ENCODE measurements around the gene TNKS2. TPM values are rescaled to one million over a fixed set of nuclear protein-coding genes. Genes with fewer than 3 reads are reported as not detected.

The TNKS2 gene
- total RNA-seq, 1 experiment from 2014 or later, result 48.3 TPM

GRCh38 chr10:91813251-91813650, 15.0 kb downstream of the TNKS2 start:
- CTCF ChIA-PET, result interaction anchor here (0.6 to 1.2 kb wide), 4 partner anchors 10 to 981 kb away, joined by 3 to 6 read pairs (median 4); no protein-coding TSS in a partner anchor

GRCh38 chr10:91816981-91817380, 18.8 kb downstream of the TNKS2 start:
- BruUV-seq (replicated peaks), result no TSS peak
- ChIA-PET CTCF (interaction anchor here (0.6 to 1.0 kb wide), 3 partner anchors 11 to 48 kb away, joined by 3 to 4 read pairs (median 3); no protein-coding TSS in a partner anchor), POLR2A (interaction anchor here (0.6 to 1.7 kb wide), 4 partner anchors 12 to 905 kb away, joined by 3 to 10 read pairs (median 4); partner anchors contain the start of gene TNKS2)
- H3K9me3 Mint-ChIP-seq (ENCODE audit: unreplicated experiment), result no peaks in the 10 kb centered on the region
- no peak for DNase-seq (ENCODE audit: unreplicated experiment)
- peaks cover 78% of the 10 kb centered on the region for H3K36me3 Mint-ChIP-seq (ENCODE audit: insufficient read depth, unreplicated experiment)
- TF ChIP-seq CTCF (IDR thresholded peaks at IDR 0.05; ENCODE audit: unreplicated experiment), result no peak
- H3K4me1 Mint-ChIP-seq (ENCODE audit: insufficient read depth, unreplicated experiment), result no peaks in the 10 kb centered on the region
- H3K27me3 Mint-ChIP-seq (ENCODE audit: insufficient read depth, unreplicated experiment), result no peaks in the 10 kb centered on the region
- no peak overlapping the region for H3K27ac Mint-ChIP-seq (ENCODE audit: low read depth, unreplicated experiment)
- intact Hi-C loops (cut with micrococcal nuclease), result no loop called here
- no peak overlapping the region for H3K4me3 Mint-ChIP-seq (ENCODE audit: unreplicated experiment)

More at GRCh38 chr10:91813251-91813650, 15.0 kb downstream of the TNKS2 start:
- no peaks in the 10 kb centered on the region for H3K27me3 Mint-ChIP-seq (ENCODE audit: insufficient read depth, unreplicated experiment)
- POLR2A ChIA-PET, result interaction anchor here (0.7 to 4.7 kb wide), 4 partner anchors 12 to 761 kb away, joined by 3 to 33 read pairs (median 5); partner anchors contain the start of genes IDE and TNKS2
- peaks cover 48% of the 10 kb centered on the region for H3K36me3 Mint-ChIP-seq (ENCODE audit: insufficient read depth, unreplicated experiment)
- no TSS peak for BruUV-seq (replicated peaks)
- no peak for DNase-seq (ENCODE audit: unreplicated experiment)
- no peak for TF ChIP-seq CTCF (IDR thresholded peaks at IDR 0.05; ENCODE audit: unreplicated experiment)
- no peak overlapping the region for H3K27ac Mint-ChIP-seq (ENCODE audit: low read depth, unreplicated experiment)
- intact Hi-C loops (cut with micrococcal nuclease), result no loop called here
- no peaks in the 10 kb centered on the region for H3K9me3 Mint-ChIP-seq (ENCODE audit: unreplicated experiment)
- H3K4me1 Mint-ChIP-seq (ENCODE audit: insufficient read depth, unreplicated experiment), result peaks cover 5% of the 10 kb centered on the region
- H3K4me3 Mint-ChIP-seq (ENCODE audit: unreplicated experiment), result no peak overlapping the region

GRCh38 chr10:91820144-91820543, 21.9 kb downstream of the TNKS2 start:
- no peak overlapping the region for H3K4me3 Mint-ChIP-seq (ENCODE audit: unreplicated experiment)
- CTCF ChIA-PET, result no interaction called here
- no peaks in the 10 kb centered on the region for H3K4me1 Mint-ChIP-seq (ENCODE audit: insufficient read depth, unreplicated experiment)
- TF ChIP-seq CTCF (IDR thresholded peaks at IDR 0.05; ENCODE audit: unreplicated experiment), result no peak
- intact Hi-C loops (cut with micrococcal nuclease), result no loop called here
- BruUV-seq (replicated peaks), result no TSS peak
- H3K27ac Mint-ChIP-seq (ENCODE audit: low read depth, unreplicated experiment), result no peak overlapping the region
- H3K9me3 Mint-ChIP-seq (ENCODE audit: unreplicated experiment), result no peaks in the 10 kb centered on the region
- POLR2A ChIA-PET, result interaction anchor here (0.6 to 1.5 kb wide), 2 partner anchors 18 to 22 kb away, joined by 3 to 6 read pairs; partner anchors contain the start of gene TNKS2
- peaks cover 87% of the 10 kb centered on the region for H3K36me3 Mint-ChIP-seq (ENCODE audit: insufficient read depth, unreplicated experiment)
- H3K27me3 Mint-ChIP-seq (ENCODE audit: insufficient read depth, unreplicated experiment), result no peaks in the 10 kb centered on the region
- DNase-seq (ENCODE audit: unreplicated experiment), result peak; percentile 44

GRCh38 chr10:91824076-91824475, 25.9 kb downstream of the TNKS2 start:
- Mint-ChIP-seq H3K36me3 (ENCODE audit: insufficient read depth, unreplicated experiment) (peaks cover 82% of the 10 kb centered on the region), H3K27ac (ENCODE audit: low read depth, unreplicated experiment) (peak overlapping the region; percentile 54), H3K4me3 (ENCODE audit: unreplicated experiment) (no peak overlapping the region), H3K9me3 (ENCODE audit: unreplicated experiment) (no peaks in the 10 kb centered on the region), H3K4me1 (ENCODE audit: insufficient read depth, unreplicated experiment) (no peaks in the 10 kb centered on the region), H3K27me3 (ENCODE audit: insufficient read depth, unreplicated experiment) (no peaks in the 10 kb centered on the region)
- no peak for DNase-seq (ENCODE audit: unreplicated experiment)
- BruUV-seq (replicated peaks), result no TSS peak
- POLR2A ChIA-PET, result interaction anchor here (1.2 kb wide), 1 partner anchor 25 kb away, joined by 5 read pairs; the partner anchor contains the start of gene TNKS2
- CTCF ChIA-PET, result interaction anchor here (1.4 kb wide), 1 partner anchor 32 kb away, joined by 5 read pairs; no protein-coding TSS in a partner anchor
- intact Hi-C loops (cut with micrococcal nuclease), result no loop called here
- no peak for TF ChIP-seq CTCF (IDR thresholded peaks at IDR 0.05; ENCODE audit: unreplicated experiment)
